Fibroblast of peridontal ligament (primary cell): ENCODE data around the gene IBA57.
A peak's percentile ranks its signal among the peaks of the same experiment; 100 is the strongest.

Experiments
- DNase-seq: peaks from one replicate; pipeline ENCODE4 v3.0.0-alpha.2; 2010; ENCODE audit errors: extremely low read depth

IBA57 gene

GRCh38 chr1:228144993-228145343, 20.6 kb upstream of the IBA57 start:
- no peak for DNase-seq

DNA sequence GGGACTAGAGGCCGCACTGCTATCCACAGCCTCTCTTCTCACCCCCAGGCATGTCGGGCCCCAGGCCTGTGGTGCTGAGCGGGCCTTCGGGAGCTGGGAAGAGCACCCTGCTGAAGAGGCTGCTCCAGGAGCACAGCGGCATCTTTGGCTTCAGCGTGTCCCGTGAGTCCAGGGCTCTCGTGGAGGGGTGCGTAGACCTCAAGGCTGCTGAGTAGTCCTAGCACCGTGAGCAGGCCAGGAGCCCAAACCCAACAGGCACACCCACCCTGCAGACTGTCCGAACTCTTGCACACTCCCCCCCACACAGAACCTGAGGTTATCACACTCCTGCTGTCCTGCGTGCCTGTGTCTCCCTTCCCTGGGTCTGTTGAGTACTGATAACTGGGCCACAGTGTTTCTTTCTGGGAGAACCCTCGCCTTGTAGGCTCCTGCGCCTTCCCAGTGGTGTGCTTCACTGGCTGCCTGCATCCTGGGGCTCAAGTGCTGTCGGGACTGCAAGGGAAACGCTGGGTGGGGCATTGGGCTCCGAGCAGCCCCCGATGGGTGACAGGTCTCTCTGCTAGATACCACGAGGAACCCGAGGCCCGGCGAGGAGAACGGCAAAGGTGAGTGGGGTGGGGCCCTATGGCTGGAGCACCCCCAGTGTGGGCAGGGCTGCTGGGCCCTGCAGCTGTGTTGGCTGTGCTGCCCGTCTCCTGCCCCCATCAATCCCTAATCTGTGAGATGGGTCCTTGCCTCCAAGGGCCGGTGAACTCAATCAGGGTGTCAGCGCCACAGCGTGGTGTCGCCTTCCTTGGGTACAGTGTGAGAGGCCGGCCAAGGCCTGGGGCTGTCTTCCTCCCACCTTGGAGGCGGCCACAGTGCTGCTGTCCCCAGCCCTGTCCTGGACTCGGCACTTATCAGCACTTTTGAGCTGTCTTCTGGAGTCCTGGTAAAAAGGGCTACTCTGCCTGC, 19.9 kb upstream of the IBA57 start:
- DNase-seq = no peak

DNA sequence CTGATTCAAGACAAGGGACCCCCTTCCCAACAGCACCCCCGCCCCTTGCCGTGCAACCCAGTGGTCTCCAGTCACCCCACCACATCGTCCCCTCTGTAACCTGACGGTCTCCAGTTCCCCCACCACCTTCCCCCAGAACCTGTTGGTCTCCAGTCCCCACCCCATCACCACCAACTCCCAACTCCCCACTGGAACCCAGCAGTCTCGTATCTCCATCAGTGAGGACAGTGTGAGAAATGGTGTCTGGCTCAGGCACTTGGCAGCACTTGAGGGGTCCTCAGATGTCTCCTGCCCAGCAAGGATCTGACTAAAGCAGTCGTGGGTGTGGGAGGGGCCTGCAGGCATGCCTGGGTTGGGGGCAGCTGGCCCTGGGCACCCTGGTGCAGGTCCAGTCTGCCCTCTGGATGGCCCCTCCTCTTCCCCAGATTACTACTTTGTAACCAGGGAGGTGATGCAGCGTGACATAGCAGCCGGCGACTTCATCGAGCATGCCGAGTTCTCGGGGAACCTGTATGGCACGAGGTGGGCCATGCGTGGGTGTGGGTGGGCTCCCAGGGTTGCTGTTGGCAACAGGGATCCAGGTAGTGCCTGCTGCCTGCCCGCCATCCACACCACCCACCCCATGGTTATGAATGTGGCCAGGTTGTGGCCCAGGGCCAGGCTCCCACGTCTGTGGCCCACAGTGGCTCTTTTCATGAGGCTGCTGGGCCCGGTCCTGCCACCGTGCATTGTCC, 19.0 kb upstream of the IBA57 start:
- no peak for DNase-seq

GRCh38 chr1:228147151-228147693, 18.4 kb upstream of the IBA57 start:
- no peak for DNase-seq

GRCh38 chr1:228147768-228148167, 17.8 kb upstream of the IBA57 start:
- no peak for DNase-seq

DNA sequence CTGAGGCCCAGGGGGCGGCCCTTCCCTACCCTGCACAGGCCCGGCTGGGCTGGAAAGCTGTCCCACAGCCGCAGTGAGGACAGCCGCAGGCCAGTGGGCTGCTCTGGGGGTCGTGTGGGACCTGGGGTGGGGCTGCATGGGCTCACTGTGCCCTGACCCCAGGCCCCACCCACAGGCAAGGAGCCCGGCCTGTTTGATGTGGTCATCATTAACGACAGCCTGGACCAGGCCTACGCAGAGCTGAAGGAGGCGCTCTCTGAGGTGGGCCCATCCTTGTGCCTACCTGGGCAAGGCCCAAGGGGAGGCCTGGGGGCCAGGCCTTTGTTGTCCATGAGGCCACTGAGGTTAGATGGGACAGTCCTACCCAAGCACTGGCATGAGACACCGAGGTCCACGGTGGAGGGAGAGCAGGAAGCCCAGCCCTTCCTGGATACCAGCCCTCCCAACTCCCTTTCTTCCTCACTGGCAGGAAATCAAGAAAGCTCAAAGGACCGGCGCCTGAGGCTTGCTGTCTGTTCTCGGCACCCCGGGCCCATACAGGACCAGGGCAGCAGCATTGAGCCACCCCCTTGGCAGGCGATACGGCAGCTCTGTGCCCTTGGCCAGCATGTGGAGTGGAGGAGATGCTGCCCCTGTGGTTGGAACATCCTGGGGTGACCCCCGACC, 17.3 kb upstream of the IBA57 start:
- DNase-seq = no peak

DNA sequence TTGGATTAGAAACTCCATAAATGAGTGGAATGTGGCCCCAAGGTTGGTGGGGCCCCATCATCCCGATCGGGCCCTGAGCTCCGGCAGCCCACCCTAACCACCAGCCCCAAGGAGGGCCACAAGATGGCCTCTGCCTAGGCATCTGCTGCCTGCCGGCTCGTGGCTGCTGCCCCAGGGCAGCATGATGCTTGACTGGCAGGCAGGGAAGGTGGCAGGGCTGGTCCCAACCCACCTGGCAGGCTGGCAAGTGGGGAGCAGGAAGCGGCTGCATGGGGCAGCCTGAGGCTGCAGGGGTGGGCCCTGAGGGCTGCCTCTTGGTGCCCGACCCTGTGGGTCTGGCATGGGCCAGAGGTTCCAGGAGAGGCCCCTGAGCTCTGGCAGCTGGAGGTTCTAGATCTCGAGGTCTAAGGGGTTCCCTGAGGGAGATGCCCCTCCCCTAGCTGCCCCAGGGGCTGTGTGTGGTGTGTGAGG, 16.6 kb upstream of the IBA57 start:
- no peak for DNase-seq

- no peak for DNase-seq
Measured at GRCh38 chr1:228149406-228150119, 16.0 kb upstream of the IBA57 start, which contains the start of gene GJC2. TSS of gene GJC2 (plus strand) at chr1:228149930. CDS start at chr1:228157759, 7,829 bp downstream.

- no peak for DNase-seq
Measured at GRCh38 chr1:228150120-228150460, 15.5 kb upstream of the IBA57 start.

DNA sequence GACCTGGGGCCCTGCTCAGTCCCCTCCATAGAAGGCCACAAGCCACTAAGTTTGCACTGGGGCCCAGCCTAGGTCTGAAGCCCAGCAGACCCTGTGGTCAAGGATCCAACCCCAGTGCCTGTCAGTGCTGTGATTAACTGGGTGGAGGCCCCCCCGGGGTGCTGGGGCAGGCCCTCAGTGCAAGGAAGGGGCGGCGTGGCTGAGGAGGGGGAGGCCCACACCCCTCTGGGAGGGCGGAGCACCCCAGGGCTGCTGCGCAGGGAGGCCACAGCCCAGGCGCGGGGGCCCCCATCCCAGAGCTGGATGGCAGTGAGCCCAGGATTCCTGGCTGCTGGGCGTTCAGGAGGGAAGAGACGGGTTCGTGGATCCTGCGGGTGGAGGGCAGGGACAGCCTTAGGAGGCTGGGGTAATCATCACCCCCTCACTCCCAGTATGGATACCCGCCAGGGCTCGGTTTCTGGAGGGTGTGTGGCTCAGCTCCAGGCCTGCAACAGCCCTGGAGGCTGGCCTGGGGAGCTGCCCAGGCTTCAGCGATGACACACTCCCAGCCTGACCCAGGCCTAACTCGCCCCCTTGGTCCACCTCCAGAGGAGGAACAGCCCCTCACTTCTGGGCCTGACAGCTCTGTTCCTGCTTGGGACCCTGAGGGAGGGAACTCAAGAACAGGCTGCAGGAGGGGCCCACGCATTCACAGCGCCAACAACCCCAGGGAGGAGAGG, 15.0 kb upstream of the IBA57 start:
- DNase-seq = peak; percentile 91

DNA sequence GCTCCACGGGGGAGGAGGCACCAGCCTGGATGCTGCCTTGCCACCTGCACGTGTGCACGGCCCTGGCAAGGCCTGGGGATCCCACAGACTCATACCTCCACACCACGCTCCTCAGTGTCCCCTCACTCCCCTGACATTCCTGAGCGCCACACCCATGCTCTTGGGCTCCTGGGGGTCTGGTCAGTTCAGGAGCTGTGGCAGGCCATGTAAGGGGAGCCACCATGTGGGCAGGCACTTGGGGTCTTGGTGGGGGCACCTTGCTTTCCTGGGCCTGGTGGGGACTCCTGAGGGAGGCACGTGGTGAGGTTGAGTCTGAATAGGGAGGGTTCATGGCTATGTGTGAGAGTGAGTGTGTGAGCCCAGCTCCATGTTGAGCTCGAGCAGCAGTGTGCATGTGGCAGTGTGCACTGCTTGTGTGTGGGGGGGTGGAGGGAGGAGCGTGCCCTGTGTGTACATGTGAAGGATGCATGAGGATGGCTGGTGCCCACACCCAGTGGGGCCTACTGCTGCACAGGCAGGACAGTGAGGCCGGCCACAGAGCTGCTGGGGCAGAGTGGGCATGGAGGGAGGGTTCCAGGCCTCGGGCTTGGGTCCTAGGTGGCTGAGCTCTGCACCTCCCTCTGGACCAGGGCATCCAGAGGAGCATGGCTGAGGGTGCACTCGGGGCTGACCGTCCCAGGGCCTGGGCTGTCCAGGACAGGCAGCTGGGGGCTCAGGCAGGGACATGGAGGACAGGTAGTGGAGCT, 14.3 kb upstream of the IBA57 start:
- DNase-seq = no peak

DNA sequence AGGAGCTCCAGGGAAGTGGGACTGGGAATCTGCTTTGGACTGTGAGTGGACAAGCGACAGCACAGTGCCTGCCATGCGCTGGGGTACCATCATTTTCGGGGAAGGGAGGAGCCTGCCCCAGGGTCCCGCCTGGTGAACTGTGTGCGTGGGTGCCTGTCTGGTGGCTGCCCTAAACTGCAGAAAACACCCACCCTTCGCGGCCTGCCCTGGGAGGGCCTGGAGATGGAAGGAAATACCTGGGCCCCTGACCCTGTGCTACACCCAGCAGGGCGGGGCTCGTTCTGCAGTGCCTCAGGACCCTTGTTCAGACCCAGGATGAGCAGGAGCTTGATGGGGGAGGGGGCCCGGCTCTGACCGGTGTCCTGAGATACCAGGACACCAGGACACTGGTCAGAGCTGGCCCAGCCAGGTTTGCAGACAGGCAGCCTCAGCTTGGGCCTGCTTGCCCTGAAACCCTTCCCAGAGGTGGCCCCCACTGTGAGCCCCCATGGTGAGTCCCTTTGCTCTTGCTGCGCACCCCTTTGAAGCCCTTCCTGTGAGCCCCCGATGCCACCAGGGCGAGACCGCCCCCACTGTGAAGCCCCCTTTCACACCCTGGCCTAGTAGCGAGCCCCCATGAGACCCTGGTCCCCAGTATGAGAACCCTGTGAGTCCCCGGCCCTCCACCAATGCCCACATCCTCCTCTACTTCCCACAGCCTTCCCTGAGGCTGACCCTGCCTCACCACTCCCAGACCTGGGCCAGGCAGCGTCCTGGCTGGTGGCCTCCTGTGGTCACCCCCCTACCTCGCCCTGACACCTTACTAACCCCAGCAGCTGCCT, 13.3 kb upstream of the IBA57 start:
- DNase-seq = no peak

- no peak for DNase-seq
Measured at GRCh38 chr1:228152918-228153258, 12.7 kb upstream of the IBA57 start.

DNA sequence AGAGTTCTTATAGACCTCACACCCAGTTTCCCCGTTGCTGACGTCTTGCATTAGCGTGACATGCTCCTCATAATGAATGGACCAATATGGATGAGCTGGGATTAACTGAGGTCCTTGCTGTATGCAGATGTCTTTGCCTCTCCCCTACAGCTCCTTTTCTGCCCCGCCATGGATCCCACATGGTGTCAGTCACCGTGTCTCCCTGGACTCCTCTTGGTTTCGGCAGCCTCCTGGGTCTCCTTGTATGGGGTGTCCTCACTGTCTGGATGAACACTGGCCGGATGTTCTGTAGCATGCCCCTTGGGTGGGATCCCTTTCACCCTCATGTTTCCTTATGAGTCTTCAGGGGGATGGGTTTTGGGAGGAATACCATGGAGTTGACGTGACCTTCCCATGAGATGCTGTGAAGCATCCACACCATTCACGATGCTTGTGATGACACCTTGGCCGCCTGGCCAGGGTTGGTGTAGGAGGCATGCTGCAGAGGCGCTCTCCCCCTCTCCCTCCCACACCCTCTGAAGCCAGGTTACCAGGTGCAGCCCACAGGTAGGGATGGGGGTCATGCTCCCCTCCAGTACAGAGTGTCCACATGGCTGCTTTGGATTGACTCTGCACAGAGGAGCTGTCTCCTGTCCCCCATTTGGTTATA, 11.5 kb upstream of the IBA57 start:
- no peak for DNase-seq

- DNase-seq = no peak
Measured at GRCh38 chr1:228154670-228155571, 10.7 kb upstream of the IBA57 start.

DNA sequence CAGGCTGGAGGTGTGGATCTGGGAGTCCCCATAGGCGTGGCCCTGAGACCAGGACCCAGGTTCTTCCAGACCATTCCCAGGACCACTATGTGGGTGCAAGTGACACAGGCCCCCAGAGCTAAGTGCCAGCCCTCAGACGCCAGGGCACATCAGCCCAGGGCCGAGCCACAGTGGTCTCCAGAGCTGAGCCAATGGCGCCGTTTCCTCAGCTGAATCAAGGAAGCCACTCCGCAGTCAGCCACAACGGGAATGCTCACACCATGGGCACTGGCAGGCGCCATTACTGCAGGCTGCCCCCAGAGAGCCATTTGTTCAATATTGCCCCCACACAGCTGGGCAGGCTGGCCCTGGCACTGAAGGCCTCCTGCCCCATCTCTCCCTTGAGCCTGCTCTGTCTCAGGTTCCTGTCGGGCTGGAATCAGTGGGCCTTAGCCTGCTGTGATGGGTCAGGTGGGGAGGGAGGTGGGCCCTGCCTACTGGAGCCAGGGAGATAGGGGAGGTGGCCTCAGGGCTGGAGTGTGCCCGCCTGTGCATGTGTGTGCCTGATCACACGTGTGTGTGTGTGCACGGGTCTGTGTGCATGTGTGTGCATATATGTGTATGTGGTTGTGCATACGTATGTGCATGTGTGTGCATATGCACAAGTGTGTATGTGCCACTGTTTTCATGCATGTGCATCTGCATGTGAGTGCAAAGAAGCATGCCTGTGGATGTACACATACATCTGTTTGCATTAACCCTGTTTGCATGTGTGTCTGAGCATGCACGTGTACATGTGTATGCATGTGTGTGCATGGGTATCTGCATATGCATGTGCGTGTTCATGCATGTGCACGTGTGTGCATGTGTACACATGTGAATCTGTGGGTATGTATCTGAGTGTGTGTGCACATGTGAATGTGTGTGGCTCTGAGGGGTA, 9.7 kb upstream of the IBA57 start:
- DNase-seq = no peak

- DNase-seq = no peak
Measured at GRCh38 chr1:228156515-228156881, 9.1 kb upstream of the IBA57 start.
